A549 (cell line): ENCODE data around the gene CTBP2. TPM values are rescaled to one million over a fixed set of nuclear protein-coding genes. Genes with fewer than 3 reads are reported as not detected.

Source experiments
- ATAC-seq, 2 experiments: fragments of 200-7000 bp in 1 of 2; fragments of >200 bp in 1 of 2; cut with Nextera tagmentation in 1 of 2; cut with Tn5 transposase in 1 of 2; 3 replicates each; pipeline versions ENCODE4 v1.8.0 to v1.9.1; 2018 to 2020; ENCODE audit warnings: mild to moderate bottlenecking in 1 of 2, moderate library complexity in 1 of 2
- CTCF ChIA-PET: fragments of 300-600 bp; sonication (Branson Sonifier 250); formaldehyde crosslinking; extraction: SDS; loops from one replicate; lab custom pipeline; 2021; ENCODE audit warnings: antibody characterized with exemption, inconsistent platforms; lab: Yijun Ruan, JAX
- POLR2A ChIA-PET: fragments of 350-600 bp; formaldehyde crosslinking; extraction: SDS; loops from one replicate; lab custom pipeline; 2021; ENCODE audit warnings: antibody characterized with exemption, inconsistent platforms; lab: Yijun Ruan, JAX
- DNase-seq, 2 experiments: peaks; one replicate each; pipeline versions ENCODE4 v3.0.0 to v3.0.0-alpha.2; 2011 to 2016; ENCODE audit warnings: low read depth in 1 of 2, low spot score in 1 of 2
- FAIRE-seq: peaks from 2 replicates; lab custom pipeline; 2011; peaks lifted over from hg19 to GRCh38; lab: Jason Lieb, UNC
- H3K27ac ChIP-seq, 2 experiments: fragments of >200 bp; sonication (Bioruptor Twin); formaldehyde crosslinking; 3 replicates each; pipeline ENCODE4 v1.5.1; 2016 to 2017
- H3K4me1 ChIP-seq: fragments of >200 bp; sonication (Bioruptor Twin); formaldehyde crosslinking; 3 replicates; pipeline ENCODE4 v1.6.1; 2016
- H3K4me2 ChIP-seq: fragments of >200 bp; sonication (Bioruptor Twin); formaldehyde crosslinking; 3 replicates; pipeline ENCODE4 v1.6.1; 2016
- H3K4me3 ChIP-seq: fragments of >200 bp; sonication (Bioruptor Twin); formaldehyde crosslinking; 3 replicates; pipeline ENCODE4 v1.5.1; 2016
- H3K9me3 ChIP-seq: fragments of >200 bp; sonication (Bioruptor Twin); formaldehyde crosslinking; 3 replicates; pipeline ENCODE4 v1.6.1; 2016
- ATOH8 ChIP-seq: fragments of 250-450 bp; sonication (Bioruptor Pico); IDR thresholded peaks from 2 replicates; pipeline ENCODE4 v1.5.0; 2020; ENCODE audit warnings: low read depth, mild to moderate bottlenecking, moderate library complexity
- BHLHE40 ChIP-seq: IDR thresholded peaks from 2 replicates; pipeline ENCODE4 v1.6.1; 2012; ENCODE audit warnings: low read depth, low read length, inconsistent platforms
- CBX2 ChIP-seq: fragments of 200-600 bp; sonication (generic); IDR thresholded peaks from 2 replicates; pipeline ENCODE4 v1.6.1; 2016; ENCODE audit warnings: low read depth, mild to moderate bottlenecking, borderline replicate concordance
- CBX8 ChIP-seq: fragments of 200-600 bp; sonication (generic); IDR thresholded peaks from 2 replicates; pipeline ENCODE4 v1.6.1; 2016
- CEBPB ChIP-seq, 2 experiments: fragments of >200 bp in 1 of 2; sonication (Bioruptor Twin) in 1 of 2; formaldehyde crosslinking in 1 of 2; IDR thresholded peaks; 2 replicates each; pipeline ENCODE4 v1.6.1; 2012 to 2016
- CHD4 ChIP-seq: fragments of 200-600 bp; sonication (generic); IDR thresholded peaks from 2 replicates; pipeline ENCODE4 v1.6.1; 2016; ENCODE audit warnings: antibody characterized with exemption, mild to moderate bottlenecking, borderline replicate concordance
- E2F6 ChIP-seq: IDR thresholded peaks from 2 replicates; pipeline ENCODE4 v1.6.1; 2012; ENCODE audit warnings: low read depth, borderline replicate concordance
- ESRRA ChIP-seq: fragments of 150-350 bp; IDR thresholded peaks from 2 replicates; pipeline ENCODE4 v1.6.1; 2014; ENCODE audit warnings: mild to moderate bottlenecking, low read length, borderline replicate concordance
- FOSL2 ChIP-seq, 2 experiments: fragments of 450-650 bp in 1 of 2; fragments of >200 bp in 1 of 2; sonication (Bioruptor Twin) in 1 of 2; formaldehyde crosslinking; IDR thresholded peaks; 2 replicates each; pipeline versions ENCODE4 v1.5.0 to v1.6.1; 2016 to 2020; ENCODE audit warnings: mild to moderate bottlenecking in 1 of 2, moderate library complexity in 1 of 2
- GATA3 ChIP-seq: IDR thresholded peaks from 2 replicates; pipeline ENCODE4 v1.6.1; 2012; ENCODE audit warnings: borderline replicate concordance
- HEYL ChIP-seq: fragments of 250-450 bp; sonication (Bioruptor Pico); IDR thresholded peaks from 2 replicates; pipeline ENCODE4 v1.8.0; 2021; ENCODE audit warnings: mild to moderate bottlenecking, moderate library complexity
- HOXA7 ChIP-seq: fragments of 250-450 bp; sonication (Bioruptor Pico); IDR thresholded peaks from 2 replicates; pipeline ENCODE4 v1.5.0; 2020; ENCODE audit warnings: mild to moderate bottlenecking, moderate library complexity
- HOXB5 ChIP-seq: fragments of 250-450 bp; sonication (Bioruptor Pico); IDR thresholded peaks from 2 replicates; pipeline ENCODE4 v1.5.0; 2020; ENCODE audit warnings: mild to moderate bottlenecking, moderate library complexity
- JUNB ChIP-seq: fragments of >200 bp; sonication (Bioruptor Twin); formaldehyde crosslinking; IDR thresholded peaks from 2 replicates; pipeline ENCODE4 v1.6.1; 2016
- KDM1A ChIP-seq: fragments of 200-600 bp; sonication (generic); IDR thresholded peaks from 2 replicates; pipeline ENCODE4 v1.6.1; 2016; ENCODE audit warnings: low read depth, mild to moderate bottlenecking
- MAFK ChIP-seq: fragments of 450-650 bp; IDR thresholded peaks from 2 replicates; pipeline ENCODE4 v1.6.1; 2014; ENCODE audit not compliant: partially characterized antibody
- MAZ ChIP-seq: fragments of 150-350 bp; IDR thresholded peaks from 2 replicates; pipeline ENCODE4 v1.6.1; 2014; ENCODE audit warnings: antibody characterized with exemption, low read depth, low read length, borderline replicate concordance
- NR3C1 ChIP-seq: fragments of >200 bp; sonication (Bioruptor Twin); formaldehyde crosslinking; IDR thresholded peaks from 3 replicates; pipeline ENCODE4 v1.6.1; 2017
- POLR2A ChIP-seq: IDR thresholded peaks from 2 replicates; pipeline ENCODE4 v1.6.1; 2012; ENCODE audit warnings: mild to moderate bottlenecking, low read length
- POLR2AphosphoS2 ChIP-seq: conservative IDR thresholded peaks from 2 replicates; pipeline ENCODE4 v1.6.1; 2012; ENCODE audit warnings: low read length, improper control_type of control experiment, inconsistent platforms
- RARB ChIP-seq: fragments of 250-450 bp; sonication (Bioruptor Pico); IDR thresholded peaks from 2 replicates; pipeline ENCODE4 v1.8.0; 2021; ENCODE audit warnings: mild to moderate bottlenecking, moderate library complexity
- SMC3 ChIP-seq: fragments of >200 bp; sonication (Bioruptor Twin); formaldehyde crosslinking; IDR thresholded peaks from 3 replicates; pipeline ENCODE4 v1.6.1; 2018; ENCODE audit warnings: inconsistent platforms
- SREBF2 ChIP-seq: fragments of 450-650 bp; IDR thresholded peaks from 2 replicates; pipeline ENCODE4 v1.6.1; 2014; ENCODE audit warnings: mild to moderate bottlenecking, moderate library complexity
- ZFP36 ChIP-seq: fragments of 450-650 bp; IDR thresholded peaks from 2 replicates; pipeline ENCODE4 v1.6.1; 2014; ENCODE audit warnings: borderline replicate concordance; ENCODE audit not compliant: partially characterized antibody
- ZNF302 ChIP-seq: fragments of 250-450 bp; sonication (Bioruptor Pico); IDR thresholded peaks from 2 replicates; pipeline ENCODE4 v1.9.0; 2021; ENCODE audit warnings: inconsistent platforms, mild to moderate bottlenecking, moderate library complexity
- WGBS: methylation state at CpG from one replicate; pipeline ENCODE4 v1.1.6; 2017; ENCODE audit errors: missing lambda C conversion rate; 5-methylcytosine and 5-hydroxymethylcytosine counted together
- polyA plus RNA-seq, 4 experiments: library from polyadenylated mRNA; depleted of rRNA in 3 of 4; stranded (reverse); fragments of >200 nt; fragmentation: RNase III in 1 of 4; extraction: RNeasy Plus Mini Kit Qiagen cat#74134 plus additional on column Dnase treatment in 1 of 4; gene quantifications; 2 replicates in 3 of 4; 3 replicates in 1 of 4; pipeline ENCODE4 v1.2.3, GENCODE V29; 2011 to 2017
- TF ChIP-seq, protein P1 (sequence below): fragments of 150-350 bp; IDR thresholded peaks from 2 replicates; pipeline ENCODE4 v1.6.1; 2014; ENCODE audit warnings: low read depth, mild to moderate bottlenecking, low read length
- TF ChIP-seq, protein P2 (sequence below): fragments of 250-450 bp; sonication (Bioruptor Pico); IDR thresholded peaks from 2 replicates; pipeline ENCODE4 v1.5.0; 2021; ENCODE audit warnings: mild to moderate bottlenecking, moderate library complexity, borderline replicate concordance
- TF ChIP-seq, protein P3 (sequence below): IDR thresholded peaks from 2 replicates; pipeline ENCODE4 v1.6.1; 2012
- TF ChIP-seq, protein P4 (sequence below): fragments of >200 bp; sonication (Bioruptor Twin); formaldehyde crosslinking; IDR thresholded peaks from 3 replicates; pipeline ENCODE4 v1.6.1; 2016

Gene CTBP2
- polyA plus RNA-seq, 2 of the 4 experiments (the other 2 are of a cell fraction) = 74.9 to 78.9 TPM

GRCh38 chr10:125115409-125115808 is 45.0 kb downstream of the CTBP2 start:
- ATAC-seq = no peak
- ChIA-PET POLR2A (no interaction called here), CTCF (no interaction called here)
- DNase-seq = no peak
- no peaks in the 10 kb centered on the region for H3K9me3 ChIP-seq
- no peak for FAIRE-seq
- WGBS = 96% methylated on average over 5 of the region's 5 CpGs
- H3K4me1 ChIP-seq = peaks cover 50% of the 10 kb centered on the region
- TF ChIP-seq HEYL (CRISPR knock-in tag) (no peak), CBX8 (no peak), ZFP36 (no peak), HOXB5 (CRISPR knock-in tag) (no peak), POLR2AphosphoS2 (no peak), HOXA7 (no peak), E2F6 (no peak), CHD4 (no peak), ATOH8 (CRISPR knock-in tag) (no peak), SMC3 (no peak), BHLHE40 (no peak), ZNF302 (CRISPR knock-in tag) (no peak), SREBF2 (no peak), FOSL2 (IDR thresholded peaks at IDR 0.05) (no peak), FOSL2 (CRISPR knock-in tag; IDR thresholded peaks at IDR 0.05) (no peak), MAZ (no peak)
- TF ChIP-seq, protein P1, sequence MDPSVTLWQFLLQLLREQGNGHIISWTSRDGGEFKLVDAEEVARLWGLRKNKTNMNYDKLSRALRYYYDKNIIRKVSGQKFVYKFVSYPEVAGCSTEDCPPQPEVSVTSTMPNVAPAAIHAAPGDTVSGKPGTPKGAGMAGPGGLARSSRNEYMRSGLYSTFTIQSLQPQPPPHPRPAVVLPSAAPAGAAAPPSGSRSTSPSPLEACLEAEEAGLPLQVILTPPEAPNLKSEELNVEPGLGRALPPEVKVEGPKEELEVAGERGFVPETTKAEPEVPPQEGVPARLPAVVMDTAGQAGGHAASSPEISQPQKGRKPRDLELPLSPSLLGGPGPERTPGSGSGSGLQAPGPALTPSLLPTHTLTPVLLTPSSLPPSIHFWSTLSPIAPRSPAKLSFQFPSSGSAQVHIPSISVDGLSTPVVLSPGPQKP = no peak
- TF ChIP-seq, protein P2, sequence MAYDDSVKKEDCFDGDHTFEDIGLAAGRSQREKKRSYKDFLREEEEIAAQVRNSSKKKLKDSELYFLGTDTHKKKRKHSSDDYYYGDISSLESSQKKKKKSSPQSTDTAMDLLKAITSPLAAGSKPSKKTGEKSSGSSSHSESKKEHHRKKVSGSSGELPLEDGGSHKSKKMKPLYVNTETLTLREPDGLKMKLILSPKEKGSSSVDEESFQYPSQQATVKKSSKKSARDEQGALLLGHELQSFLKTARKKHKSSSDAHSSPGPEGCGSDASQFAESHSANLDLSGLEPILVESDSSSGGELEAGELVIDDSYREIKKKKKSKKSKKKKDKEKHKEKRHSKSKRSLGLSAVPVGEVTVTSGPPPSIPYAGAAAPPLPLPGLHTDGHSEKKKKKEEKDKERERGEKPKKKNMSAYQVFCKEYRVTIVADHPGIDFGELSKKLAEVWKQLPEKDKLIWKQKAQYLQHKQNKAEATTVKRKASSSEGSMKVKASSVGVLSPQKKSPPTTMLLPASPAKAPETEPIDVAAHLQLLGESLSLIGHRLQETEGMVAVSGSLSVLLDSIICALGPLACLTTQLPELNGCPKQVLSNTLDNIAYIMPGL = no peak
- no peak overlapping the region for H3K27ac ChIP-seq
- no peak overlapping the region for H3K4me3 ChIP-seq
- H3K4me2 ChIP-seq = no peak overlapping the region

- POLR2A ChIA-PET = no interaction called here
- CTCF ChIA-PET = interaction anchor here (1.2 kb wide), 1 partner anchor 26 kb away, joined by 3 read pairs; no protein-coding TSS in a partner anchor
- H3K4me2 ChIP-seq = no peak overlapping the region
- no peak overlapping the region for H3K4me3 ChIP-seq
- peaks cover 44% of the 10 kb centered on the region for H3K4me1 ChIP-seq
- TF ChIP-seq POLR2A = no peak
- no peak for TF ChIP-seq GATA3
- no peak for TF ChIP-seq CEBPB (IDR thresholded peaks at IDR 0.05)
- no peak for TF ChIP-seq NR3C1
- TF ChIP-seq JUNB = no peak
- TF ChIP-seq HOXA7 = no peak
- no peak for TF ChIP-seq RARB (CRISPR knock-in tag)
- TF ChIP-seq, protein P3, sequence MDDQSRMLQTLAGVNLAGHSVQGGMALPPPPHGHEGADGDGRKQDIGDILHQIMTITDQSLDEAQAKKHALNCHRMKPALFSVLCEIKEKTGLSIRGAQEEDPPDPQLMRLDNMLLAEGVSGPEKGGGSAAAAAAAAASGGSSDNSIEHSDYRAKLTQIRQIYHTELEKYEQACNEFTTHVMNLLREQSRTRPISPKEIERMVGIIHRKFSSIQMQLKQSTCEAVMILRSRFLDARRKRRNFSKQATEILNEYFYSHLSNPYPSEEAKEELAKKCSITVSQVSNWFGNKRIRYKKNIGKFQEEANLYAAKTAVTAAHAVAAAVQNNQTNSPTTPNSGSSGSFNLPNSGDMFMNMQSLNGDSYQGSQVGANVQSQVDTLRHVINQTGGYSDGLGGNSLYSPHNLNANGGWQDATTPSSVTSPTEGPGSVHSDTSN = no peak
- TF ChIP-seq CBX8 = no peak
- no peak for TF ChIP-seq MAFK
- TF ChIP-seq CBX2 = no peak
- TF ChIP-seq, protein P4, sequence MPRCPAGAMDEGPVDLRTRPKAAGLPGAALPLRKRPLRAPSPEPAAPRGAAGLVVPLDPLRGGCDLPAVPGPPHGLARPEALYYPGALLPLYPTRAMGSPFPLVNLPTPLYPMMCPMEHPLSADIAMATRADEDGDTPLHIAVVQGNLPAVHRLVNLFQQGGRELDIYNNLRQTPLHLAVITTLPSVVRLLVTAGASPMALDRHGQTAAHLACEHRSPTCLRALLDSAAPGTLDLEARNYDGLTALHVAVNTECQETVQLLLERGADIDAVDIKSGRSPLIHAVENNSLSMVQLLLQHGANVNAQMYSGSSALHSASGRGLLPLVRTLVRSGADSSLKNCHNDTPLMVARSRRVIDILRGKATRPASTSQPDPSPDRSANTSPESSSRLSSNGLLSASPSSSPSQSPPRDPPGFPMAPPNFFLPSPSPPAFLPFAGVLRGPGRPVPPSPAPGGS = no peak
- no peak for TF ChIP-seq SMC3
- TF ChIP-seq BHLHE40 = no peak
- no peak for TF ChIP-seq ESRRA
- no peak for TF ChIP-seq KDM1A
- 86% methylated on average over 16 of the region's 16 CpGs for WGBS
- FAIRE-seq (no peak), DNase-seq (no peak), ATAC-seq (no peak)
- H3K27ac ChIP-seq = no peak overlapping the region
- no peaks in the 10 kb centered on the region for H3K9me3 ChIP-seq
These were observed 45.5 kb downstream of the CTBP2 start for GRCh38 chr10:125114761-125115391.
